DOHH2 (cell line): ENCODE results near the gene PRKCH.

Source experiments
- EZH2phosphoT487 ChIP-seq: fragments of 200-600 bp; sonication (generic); IDR thresholded peaks from 2 replicates; pipeline ENCODE4 v1.6.1; 2017; ENCODE audit warnings: borderline replicate concordance, mild to moderate bottlenecking, antibody characterized with exemption, low read length, moderate library complexity, mixed read lengths
- TF ChIP-seq, protein P1 (sequence below): fragments of 200-600 bp; sonication (generic); IDR thresholded peaks from one replicate; pipeline ENCODE4 v1.5.1; 2014; ENCODE audit warnings: antibody characterized with exemption, mild to moderate bottlenecking, low read depth, low read length; ENCODE audit not compliant: poor library complexity, severe bottlenecking

- TF ChIP-seq, protein P1, sequence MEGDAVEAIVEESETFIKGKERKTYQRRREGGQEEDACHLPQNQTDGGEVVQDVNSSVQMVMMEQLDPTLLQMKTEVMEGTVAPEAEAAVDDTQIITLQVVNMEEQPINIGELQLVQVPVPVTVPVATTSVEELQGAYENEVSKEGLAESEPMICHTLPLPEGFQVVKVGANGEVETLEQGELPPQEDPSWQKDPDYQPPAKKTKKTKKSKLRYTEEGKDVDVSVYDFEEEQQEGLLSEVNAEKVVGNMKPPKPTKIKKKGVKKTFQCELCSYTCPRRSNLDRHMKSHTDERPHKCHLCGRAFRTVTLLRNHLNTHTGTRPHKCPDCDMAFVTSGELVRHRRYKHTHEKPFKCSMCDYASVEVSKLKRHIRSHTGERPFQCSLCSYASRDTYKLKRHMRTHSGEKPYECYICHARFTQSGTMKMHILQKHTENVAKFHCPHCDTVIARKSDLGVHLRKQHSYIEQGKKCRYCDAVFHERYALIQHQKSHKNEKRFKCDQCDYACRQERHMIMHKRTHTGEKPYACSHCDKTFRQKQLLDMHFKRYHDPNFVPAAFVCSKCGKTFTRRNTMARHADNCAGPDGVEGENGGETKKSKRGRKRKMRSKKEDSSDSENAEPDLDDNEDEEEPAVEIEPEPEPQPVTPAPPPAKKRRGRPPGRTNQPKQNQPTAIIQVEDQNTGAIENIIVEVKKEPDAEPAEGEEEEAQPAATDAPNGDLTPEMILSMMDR, result no peak
- no peak for TF ChIP-seq EZH2phosphoT487
Observed at GRCh38 chr14:61587081-61587713, 265.8 kb downstream of the PRKCH start.
